GM12878 (cell line): ENCODE measurements around the gene GCLM. TPM values are rescaled to one million over a fixed set of nuclear protein-coding genes. Genes with fewer than 3 reads are reported as not detected.

Experiments
- BCLAF1 ChIP-seq: fragments of 450-650 bp; IDR thresholded peaks from 2 replicates; pipeline ENCODE4 v1.6.1; 2017; ENCODE audit warnings: antibody characterized with exemption, mild to moderate bottlenecking, moderate library complexity
- CBX3 ChIP-seq: fragments of 200-600 bp; sonication (generic); IDR thresholded peaks from 2 replicates; pipeline ENCODE4 v1.6.1; 2016; ENCODE audit warnings: low read depth, borderline replicate concordance
- CTCF ChIP-seq, 3 experiments: IDR thresholded peaks in 2 of 3; conservative IDR thresholded peaks in 1 of 3; 2 replicates each; pipeline ENCODE4 v1.5.1; 2011; ENCODE audit warnings: low read depth in 3 of 3, low read length in 3 of 3, mild to moderate bottlenecking in 3 of 3, control low read depth in 2 of 3, moderate library complexity in 2 of 3, inconsistent platforms in 1 of 3, mixed read lengths in 1 of 3; ENCODE audit not compliant: control insufficient read depth in 2 of 3, insufficient read depth in 1 of 3; ENCODE audit errors: extremely low read depth in 1 of 3
- ETV6 ChIP-seq, 2 experiments: fragments of 450-650 bp in 1 of 2; IDR thresholded peaks in 1 of 2; conservative IDR thresholded peaks in 1 of 2; 2 replicates each; pipeline ENCODE4 v1.6.1; 2014; ENCODE audit warnings: antibody characterized with exemption in 1 of 2, borderline replicate concordance in 1 of 2, low read depth in 1 of 2, mild to moderate bottlenecking in 1 of 2, moderate library complexity in 1 of 2
- GATAD2B ChIP-seq: fragments of 450-650 bp; conservative IDR thresholded peaks from 2 replicates; pipeline ENCODE4 v1.6.1; 2017; ENCODE audit warnings: low read depth, mild to moderate bottlenecking, moderate library complexity
- IKZF1 ChIP-seq: fragments of 450-650 bp; conservative IDR thresholded peaks from 2 replicates; pipeline ENCODE4 v1.6.1; 2017; ENCODE audit warnings: antibody characterized with exemption, mild to moderate bottlenecking
- IKZF2 ChIP-seq, 2 experiments: fragments of 450-650 bp; IDR thresholded peaks; 2 replicates each; pipeline ENCODE4 v1.6.1; 2017; ENCODE audit warnings: mild to moderate bottlenecking in 2 of 2, moderate library complexity in 2 of 2
- IRF3 ChIP-seq: fragments of 450-650 bp; IDR thresholded peaks from 2 replicates; pipeline ENCODE4 v1.6.1; 2014; ENCODE audit warnings: mild to moderate bottlenecking
- IRF4 ChIP-seq: IDR thresholded peaks from 2 replicates; pipeline ENCODE4 v1.6.1; 2011; ENCODE audit warnings: low read depth, low read length
- MXI1 ChIP-seq: fragments of 150-350 bp; IDR thresholded peaks from 2 replicates; pipeline ENCODE4 v1.6.1; 2011; ENCODE audit warnings: low read depth, mild to moderate bottlenecking, inconsistent platforms, low read length, improper control_type of control experiment
- MYB ChIP-seq: fragments of 150-350 bp; IDR thresholded peaks from 2 replicates; pipeline ENCODE4 v1.6.1; 2014; ENCODE audit warnings: mild to moderate bottlenecking, low read depth, low read length, borderline replicate concordance
- NFYA ChIP-seq: IDR thresholded peaks from 2 replicates; pipeline ENCODE4 v1.6.1; 2011; ENCODE audit warnings: low read depth, mild to moderate bottlenecking, low read length, improper control_type of control experiment, borderline replicate concordance
- NKRF ChIP-seq: fragments of 450-650 bp; conservative IDR thresholded peaks from 2 replicates; pipeline ENCODE4 v1.6.1; 2017; ENCODE audit warnings: mild to moderate bottlenecking, moderate library complexity
- PML ChIP-seq: IDR thresholded peaks from 2 replicates; pipeline ENCODE4 v1.6.1; 2012; ENCODE audit warnings: low read length, inconsistent platforms
- POLR2A ChIP-seq: IDR thresholded peaks from 2 replicates; pipeline ENCODE4 v1.6.1; 2011; ENCODE audit warnings: low read depth, mild to moderate bottlenecking, low read length
- RELA ChIP-seq: fragments of 450-650 bp; IDR thresholded peaks from 2 replicates; pipeline ENCODE4 v1.8.0; 2014; ENCODE audit warnings: borderline replicate concordance; ENCODE audit not compliant: partially characterized antibody
- SP1 ChIP-seq: IDR thresholded peaks from one replicate; pipeline ENCODE4 v1.6.1; 2011; ENCODE audit warnings: low read depth, low read length
- ZNF687 ChIP-seq: fragments of 450-650 bp; IDR thresholded peaks from 2 replicates; pipeline ENCODE4 v1.6.1; 2017; ENCODE audit warnings: mild to moderate bottlenecking, moderate library complexity
- polyA plus RNA-seq, 11 experiments: library from polyadenylated mRNA; depleted of rRNA in 4 of 11; unstranded in 6 of 11; stranded (reverse) in 5 of 11; fragments of >200 nt; fragmentation: Nextera tagmentation in 4 of 11; fragmentation: Illumina TruSeq in 1 of 11; extraction: Ambion mirVana in 4 of 11; extraction: Trizol in 1 of 11; gene quantifications; 1 replicate in 1 of 11; 2 replicates in 10 of 11; pipeline versions ENCODE4 v1.2.1 to v1.2.3, GENCODE V29; 2011 to 2016; ENCODE audit warnings: inconsistent platforms in 2 of 11, missing spikeins in 2 of 11, low read depth in 1 of 11
- total RNA-seq, 4 experiments: library from RNA; depleted of rRNA in 3 of 4; stranded (reverse); fragments of >200 nt in 3 of 4; fragmentation: Illumina TruSeq in 1 of 4; extraction: Trizol in 1 of 4; gene quantifications; 2 replicates each; pipeline versions ENCODE4 v1.2.1 to v1.2.3, GENCODE V29; 2013 to 2021

GCLM gene
- total and polyA plus RNA-seq, 10 of the 15 experiments (the other 5 are each of a cell fraction or from before 2014, with no cell fraction given), result 2.6 to 17.3 (median 6.9) TPM

GRCh38 chr1:93847811-93848288 is 61.4 kb downstream of the GCLM start (continued):
- TF ChIP-seq BCLAF1 (no peak), PML (no peak), SP1 (no peak), IKZF1 (peak; percentile 35), IRF3 (0 out of 2 replicates have a peak, but pooled peaks have one; percentile 16), MXI1 (0 out of 2 replicates have a peak, but pooled peaks have one; percentile 20), NFYA (no peak), ETV6 (conservative IDR thresholded peaks at IDR 0.05 in 1 of 2, IDR thresholded peaks at IDR 0.05 in 1 of 2; ENCODE audit: borderline replicate concordance in 1 of 2, low read depth in 1 of 2) (no peak), CTCF (IDR thresholded peaks at IDR 0.05 in 2 of 3, conservative IDR thresholded peaks at IDR 0.05 in 1 of 3; ENCODE audit: control insufficient read depth in 2 of 3, extremely low read depth in 1 of 3, insufficient read depth in 1 of 3, low read depth in 3 of 3, low read length in 3 of 3) (no peak), NKRF (no peak), GATAD2B (0 out of 2 replicates have a peak, but pooled peaks have one; percentile 3), CBX3 (no peak), POLR2A (no peak), IKZF2 (IDR thresholded peaks at IDR 0.05) (peak; percentile 16 to 31; a peak in 3 of 4 replicates), ZNF687 (no peak), IRF4 (no peak), MYB (no peak), RELA (no peak)
